HK-2 (cell line): Measurements from ENCODE around the gene NTRK1.

Experiments
- DNase-seq: peaks from one replicate; pipeline ENCODE4 v3.0.0-alpha.2; 2018; ENCODE audit not compliant: unreplicated experiment

NTRK1 gene

DNA sequence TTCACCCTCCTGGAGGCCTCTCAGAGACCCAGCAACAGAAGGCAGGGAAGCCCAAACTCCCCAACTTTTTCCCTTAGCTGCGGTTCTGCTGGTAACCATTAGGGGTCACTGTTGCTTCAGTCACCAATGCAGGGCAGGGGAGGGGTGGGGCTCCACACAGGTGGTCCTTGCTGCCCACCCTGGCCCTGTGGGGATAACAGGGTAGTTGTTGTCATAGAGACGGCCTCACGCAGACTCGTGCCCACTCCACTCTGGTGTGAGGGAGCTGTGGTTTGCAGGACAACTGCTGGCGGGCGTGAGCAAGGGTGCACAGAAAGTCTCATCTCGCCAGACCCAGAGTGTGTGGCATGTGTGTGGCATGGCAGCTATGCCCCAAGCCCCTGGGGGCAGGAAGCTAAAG lies 21.7 kb upstream of the NTRK1 start:
- DNase-seq = no peak

DNA sequence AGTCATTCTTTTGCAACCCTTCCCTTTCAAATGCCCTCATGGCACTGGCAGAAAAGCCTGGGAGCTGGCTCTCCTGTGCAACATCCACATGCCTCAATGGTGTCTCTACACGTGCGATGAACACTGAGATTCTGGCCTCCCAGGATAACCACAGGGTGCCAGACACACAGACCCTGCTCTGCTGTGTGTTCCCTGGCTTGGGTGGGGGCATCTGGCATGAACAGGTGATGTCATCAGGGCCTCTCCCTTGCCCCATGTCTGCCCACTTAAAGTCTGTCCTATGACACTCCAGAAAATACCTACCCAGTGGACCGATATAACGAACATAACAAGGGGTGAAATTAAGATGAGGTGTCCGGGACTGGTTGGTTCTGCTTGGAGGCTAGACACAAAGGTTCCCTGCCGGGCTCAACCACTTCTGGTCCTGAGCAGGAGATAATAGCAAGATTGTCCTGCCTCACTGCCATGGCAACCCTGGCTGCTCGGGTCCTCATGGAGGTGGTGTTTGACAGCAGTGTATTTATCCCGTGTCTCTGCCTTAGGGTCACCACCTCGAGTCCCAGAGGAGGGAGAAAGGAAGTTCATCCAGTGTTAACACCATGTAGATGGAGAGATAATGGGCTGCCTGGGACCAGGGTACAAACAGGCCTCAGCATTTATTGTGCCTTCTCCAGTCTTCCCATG lies 21.1 kb upstream of the NTRK1 start:
- no peak for DNase-seq

DNA sequence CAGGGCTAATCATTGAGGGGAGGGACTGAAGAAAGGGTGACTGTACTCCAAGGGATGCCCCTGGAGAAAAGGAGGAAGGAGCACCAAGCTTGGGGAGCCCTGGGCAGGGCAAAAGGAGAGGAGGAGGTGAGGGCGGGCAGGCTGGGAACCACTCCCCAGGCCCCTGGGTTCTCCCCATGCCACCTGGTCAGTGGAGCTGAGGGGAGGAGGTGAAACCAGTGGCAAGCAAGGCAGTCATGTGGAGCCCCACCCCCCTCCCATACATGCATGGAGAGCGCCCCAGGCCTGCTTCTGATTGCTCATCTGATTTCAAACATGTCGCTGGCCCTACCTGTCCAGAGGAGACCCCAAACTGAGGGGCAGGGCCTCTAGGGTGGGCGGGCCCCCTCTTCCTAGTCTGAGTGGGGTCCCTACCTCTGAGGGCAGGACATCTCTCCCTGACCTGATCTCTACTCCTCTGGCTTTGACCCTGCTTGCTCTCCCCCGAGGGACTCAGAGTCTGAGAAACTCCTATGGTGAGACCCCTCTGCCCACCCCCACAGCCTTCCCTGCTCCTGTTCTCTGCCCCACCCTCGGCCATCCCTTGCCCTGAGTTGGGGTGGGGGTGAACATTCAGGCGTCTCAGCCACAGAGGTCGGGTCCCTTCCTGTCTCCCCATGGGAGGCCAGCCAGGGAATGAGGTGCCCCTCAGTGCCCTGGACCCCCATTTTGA lies 20.3 kb upstream of the NTRK1 start:
- no peak for DNase-seq

DNA sequence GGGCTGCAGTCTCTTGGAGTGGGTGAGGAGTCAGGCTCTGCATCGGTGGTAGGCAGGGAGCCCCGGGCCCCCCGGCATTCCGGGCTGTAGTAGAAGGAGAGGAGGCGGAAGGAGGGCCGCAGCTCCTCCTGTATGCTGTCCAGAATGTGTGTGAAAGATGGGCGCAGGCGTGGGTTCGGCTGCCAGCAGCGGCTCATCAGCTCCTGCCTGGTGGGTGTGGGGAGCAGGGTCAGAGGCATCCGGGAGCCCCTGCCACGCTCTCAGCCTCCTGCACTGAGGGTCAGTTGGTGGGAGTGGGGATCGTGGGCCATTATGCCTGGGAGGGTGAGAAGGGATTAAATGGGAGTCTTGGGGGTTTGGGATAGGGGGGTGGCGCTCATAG lies 19.8 kb upstream of the NTRK1 start:
- DNase-seq = no peak

DNA sequence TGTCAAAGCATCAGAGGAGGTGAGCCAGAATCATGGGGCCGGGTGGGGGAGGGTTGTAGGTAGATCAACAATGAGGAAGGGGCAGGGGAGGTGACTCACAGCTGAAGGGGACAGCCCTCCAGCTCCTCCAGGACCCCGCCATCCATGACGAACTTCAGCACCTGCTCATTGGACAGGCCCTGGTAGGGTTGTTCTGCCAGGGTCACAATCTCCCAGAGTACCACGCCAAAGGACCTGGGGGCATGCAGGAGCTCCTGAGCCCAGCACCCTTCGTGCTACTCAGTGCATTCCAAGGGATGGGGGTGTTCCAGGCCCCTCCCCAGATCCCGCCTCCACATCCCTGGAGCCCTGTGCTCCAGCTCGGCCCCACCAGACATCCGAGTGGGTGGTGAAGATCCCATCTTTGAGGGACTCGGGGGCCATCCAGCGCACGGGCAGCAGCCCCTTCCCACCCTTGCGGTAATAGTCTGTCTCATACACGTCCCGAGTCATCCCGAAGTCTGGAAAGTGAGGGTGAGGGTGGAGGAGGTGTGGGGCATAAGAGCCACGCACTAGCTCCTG lies 19.3 kb upstream of the NTRK1 start:
- DNase-seq = no peak

DNA sequence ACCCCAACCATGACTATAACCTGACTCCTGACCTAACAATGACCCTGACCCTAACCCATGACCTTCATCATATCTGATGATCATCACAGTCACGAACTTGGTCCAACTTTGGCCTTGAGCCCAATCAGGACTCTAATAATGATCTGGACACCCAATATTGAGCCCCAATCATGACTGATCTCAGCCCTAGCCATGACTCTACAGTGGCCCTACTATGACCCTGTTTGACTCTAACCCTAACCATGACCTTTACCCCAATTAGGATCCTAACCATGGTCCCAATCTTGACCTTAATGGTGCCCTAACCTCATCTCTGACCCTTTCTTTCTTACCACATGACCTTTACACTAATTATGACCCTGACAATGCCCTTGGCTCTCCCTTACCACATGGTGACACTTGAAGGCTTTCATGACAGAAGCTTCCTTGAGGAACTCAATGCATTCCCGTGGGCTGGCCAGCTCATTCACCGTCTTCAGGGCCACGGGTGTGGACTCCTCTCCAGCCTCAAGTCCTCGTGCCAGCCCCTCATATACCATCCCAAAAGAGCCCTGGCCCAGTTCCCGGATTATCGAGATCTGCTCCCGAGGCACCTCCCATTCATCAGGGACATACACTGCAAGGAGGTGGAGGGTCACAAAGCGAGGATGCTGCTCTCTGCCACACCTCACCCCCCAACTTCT lies 17.9 kb upstream of the NTRK1 start:
- DNase-seq = no peak

DNA sequence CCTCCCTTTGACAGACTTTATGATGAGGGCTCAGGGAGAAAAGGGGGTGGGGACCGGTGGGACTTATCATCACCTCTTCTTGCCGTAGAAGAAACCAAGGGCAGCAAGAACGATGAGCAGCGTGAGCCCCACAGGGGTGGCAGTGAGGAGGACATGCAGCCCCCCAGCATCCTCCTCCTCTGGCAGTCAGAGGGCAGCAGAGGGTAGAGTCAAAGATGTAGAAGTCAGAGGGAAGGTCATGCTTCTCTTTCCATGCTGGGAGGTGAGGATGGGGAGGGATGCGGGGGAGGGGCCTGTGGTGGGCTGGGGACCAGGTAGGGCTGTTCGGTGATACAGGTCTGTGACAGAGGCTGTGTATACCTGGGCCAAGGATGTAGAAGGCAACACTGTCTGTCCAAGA lies 16.6 kb upstream of the NTRK1 start:
- no peak for DNase-seq

DNA sequence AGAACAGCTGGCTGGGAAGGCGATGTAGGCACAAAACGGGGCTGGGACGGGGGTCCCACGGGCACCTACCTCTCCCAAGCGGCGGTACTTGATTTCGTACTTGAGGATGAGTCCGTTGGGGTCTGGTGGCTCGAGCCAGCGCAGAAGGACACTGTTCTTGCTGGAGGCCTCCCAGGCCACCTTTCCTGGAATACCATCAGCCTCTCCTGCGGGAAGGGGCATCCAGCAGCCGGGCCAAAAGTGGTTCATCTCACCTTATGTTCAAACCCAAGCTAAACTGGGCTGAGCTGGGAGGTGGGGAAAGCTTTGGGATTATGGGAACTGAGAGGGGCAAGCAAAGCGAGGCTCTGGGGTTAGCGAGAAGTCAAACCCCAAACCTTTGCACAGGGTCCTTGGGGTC lies 16.0 kb upstream of the NTRK1 start:
- DNase-seq = no peak

DNA sequence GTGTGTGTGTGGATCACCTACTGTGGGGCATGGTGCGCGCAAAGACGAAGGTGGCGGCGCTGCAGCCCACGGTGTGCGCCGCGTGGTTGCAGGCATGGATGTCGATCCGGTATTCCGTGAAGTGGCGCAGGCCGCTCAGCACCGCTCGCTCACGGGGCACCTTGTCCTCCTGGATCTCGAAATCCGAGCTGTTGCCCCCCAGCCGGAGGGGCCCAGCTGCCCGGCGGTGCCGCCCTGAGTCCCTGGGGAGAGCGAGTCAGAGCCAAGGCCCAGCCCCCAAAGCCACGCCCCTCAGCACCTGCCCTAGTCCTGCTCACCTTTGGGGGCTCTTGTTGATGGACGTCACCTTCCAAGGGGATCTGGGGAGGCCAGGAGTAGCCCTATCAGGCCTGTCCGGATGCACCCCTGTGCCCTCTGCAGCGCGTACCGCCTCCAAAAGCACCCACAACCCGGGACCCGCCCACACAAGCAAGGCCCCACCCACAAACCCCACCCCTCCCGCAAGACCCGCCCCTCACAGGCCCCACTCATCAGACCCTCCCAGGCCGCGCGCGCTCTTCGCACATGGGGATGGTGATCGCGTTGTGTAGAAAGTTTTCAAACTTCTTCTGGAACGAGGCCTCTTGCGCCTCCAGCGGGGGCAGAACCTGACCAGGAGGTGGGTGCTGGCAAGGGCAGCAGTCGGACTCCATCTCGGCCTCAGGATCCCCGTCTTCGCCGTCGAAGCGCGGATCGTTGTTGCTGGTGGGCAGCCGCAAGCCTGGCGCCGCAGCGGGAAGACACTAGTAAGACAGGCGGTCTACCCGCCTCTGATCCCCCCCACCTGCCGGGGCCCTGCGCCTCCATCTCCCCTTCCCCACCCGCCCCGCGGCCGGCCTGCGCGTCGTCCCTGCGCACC lies 15.4 kb upstream of the NTRK1 start:
- no peak for DNase-seq

DNA sequence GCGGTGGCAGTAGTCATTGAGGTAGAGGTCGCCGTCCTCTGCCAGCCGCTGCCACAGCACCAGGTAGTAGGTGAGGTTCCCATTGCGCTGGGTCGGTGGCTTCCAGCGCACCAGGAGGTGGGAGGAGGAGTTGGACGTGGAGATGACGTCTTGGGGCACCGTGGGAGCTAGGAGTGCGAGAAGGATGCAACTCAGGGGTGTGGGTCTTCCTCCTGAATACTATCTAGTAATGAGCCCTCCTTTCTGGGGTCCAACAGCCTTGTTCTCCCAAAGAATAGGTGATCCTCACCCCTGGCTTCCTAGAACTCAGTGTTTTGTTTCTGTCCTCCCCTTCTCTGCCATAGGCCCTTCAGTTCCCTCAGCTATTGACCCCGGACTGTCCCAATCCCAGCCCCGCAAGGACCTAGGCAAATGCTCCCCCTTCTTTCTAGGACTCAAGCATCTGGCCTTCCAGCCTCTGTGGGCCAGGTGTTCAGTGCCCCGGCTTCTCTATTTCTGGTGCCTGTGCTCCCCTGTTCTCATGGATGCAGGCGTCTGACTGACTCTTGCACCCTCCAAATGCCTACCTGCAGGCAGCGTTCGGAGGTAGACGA lies 14.6 kb upstream of the NTRK1 start:
- DNase-seq = no peak

DNA sequence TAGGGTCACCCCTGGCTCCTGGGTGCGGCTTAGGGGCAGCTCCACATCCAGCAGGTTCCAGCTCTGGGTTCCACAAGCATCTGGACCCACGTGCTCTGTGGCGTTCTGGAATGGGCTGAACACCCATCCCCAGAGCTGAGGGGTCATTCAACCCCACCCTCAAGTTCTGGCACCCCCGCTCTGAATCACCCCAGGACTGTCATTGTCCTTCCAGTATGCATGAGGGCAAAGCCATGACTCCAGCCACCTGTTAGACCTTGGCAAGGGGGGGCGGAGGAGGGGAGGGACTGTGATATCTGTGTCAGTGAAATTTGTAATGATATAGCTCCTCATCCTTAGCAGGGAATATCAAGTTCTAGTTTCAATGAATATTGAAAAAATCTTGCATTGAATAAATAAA lies 14.0 kb upstream of the NTRK1 start:
- no peak for DNase-seq

DNA sequence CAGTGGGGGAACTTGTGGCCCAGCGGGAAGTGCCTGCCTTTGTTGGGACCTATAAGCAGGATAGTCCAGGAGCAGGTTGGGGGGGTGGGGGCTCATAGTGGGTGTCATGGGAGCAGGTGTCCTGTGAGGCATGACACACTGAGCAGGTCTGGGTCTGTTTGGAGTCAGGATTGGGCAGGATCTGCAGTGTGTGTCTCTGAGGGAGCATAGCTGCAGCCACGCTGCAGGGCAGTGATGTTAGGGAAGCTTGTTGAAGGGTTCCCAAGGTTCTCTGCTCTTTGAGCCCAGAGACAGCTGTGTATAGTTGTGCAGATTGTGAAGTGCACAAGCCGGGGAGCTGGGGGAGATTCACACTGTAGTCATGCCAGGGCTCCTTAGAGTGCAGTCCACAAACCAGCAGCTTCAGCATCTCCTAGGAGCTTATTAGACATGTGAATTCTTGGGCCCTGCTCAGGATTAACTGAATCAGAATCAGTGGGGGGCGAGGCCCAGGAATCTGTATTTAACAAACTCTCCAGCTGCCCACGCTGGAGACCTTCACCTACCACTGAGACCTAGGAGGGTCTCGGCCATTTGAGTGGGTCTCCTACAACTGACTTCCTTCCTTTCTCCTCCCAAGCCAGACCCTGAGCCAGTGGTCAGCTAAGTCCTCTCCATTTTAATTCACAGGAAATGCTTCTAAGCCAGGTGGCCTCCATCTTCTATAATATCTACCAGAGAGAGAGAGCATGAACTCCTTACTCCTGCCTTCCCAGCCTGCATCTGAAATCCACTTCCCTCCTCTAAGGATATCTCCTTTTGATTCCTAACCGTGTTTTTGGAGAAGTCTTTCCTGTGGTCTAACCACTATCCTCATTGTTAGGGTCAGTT lies 12.8 kb upstream of the NTRK1 start:
- DNase-seq = no peak

DNA sequence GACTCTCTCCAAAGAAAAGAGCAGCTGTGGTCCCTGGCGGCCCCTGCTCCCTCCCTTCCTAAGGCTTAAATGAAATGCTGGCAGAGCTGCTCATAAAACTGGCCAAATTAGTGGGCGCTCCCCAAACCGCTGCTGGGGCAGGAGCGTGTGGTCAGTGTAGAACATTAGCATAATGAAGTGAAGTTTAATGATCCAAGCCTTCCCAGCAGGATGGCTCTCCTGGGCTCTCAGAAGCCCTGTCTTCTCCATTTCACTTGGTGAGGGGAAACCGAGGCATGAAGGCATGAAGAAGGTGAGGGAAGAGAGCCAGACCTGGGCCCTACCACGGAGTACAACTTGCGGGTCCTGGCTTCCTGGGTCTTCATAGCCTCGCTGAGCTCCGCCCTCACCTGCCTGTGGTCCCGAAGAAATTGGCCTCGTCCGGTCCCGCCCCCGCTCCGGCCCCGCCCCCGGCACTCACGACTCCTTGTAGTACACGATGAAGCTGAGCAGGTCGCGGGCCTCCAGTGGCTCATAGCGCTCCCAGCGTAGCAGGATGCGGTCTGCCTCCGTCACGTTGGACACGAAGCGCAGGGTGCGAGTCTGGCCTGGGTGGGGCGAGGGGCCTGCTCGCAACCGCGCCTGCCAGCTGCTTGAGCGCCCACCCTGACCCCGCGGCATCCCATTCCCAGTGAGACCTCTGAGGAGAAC lies 12.1 kb upstream of the NTRK1 start:
- DNase-seq = no peak

DNA sequence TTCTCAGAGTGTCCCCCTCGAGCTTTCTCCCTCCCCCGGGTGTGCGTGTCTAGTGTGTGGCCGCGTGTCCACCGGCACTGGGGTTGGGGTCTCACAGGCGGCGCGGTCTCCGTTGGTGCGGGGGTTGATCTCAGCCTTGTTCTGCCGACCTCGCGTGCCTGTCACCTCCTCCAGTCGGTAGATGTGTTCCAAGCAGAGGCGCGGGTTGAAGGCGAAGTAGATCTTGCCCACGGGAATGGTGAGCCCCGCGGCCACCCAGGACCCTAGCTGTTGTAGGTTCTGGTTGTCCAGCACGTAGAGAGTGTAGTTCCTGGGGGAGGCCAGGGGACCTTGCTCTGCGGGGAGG lies 11.5 kb upstream of the NTRK1 start:
- DNase-seq = no peak

DNA sequence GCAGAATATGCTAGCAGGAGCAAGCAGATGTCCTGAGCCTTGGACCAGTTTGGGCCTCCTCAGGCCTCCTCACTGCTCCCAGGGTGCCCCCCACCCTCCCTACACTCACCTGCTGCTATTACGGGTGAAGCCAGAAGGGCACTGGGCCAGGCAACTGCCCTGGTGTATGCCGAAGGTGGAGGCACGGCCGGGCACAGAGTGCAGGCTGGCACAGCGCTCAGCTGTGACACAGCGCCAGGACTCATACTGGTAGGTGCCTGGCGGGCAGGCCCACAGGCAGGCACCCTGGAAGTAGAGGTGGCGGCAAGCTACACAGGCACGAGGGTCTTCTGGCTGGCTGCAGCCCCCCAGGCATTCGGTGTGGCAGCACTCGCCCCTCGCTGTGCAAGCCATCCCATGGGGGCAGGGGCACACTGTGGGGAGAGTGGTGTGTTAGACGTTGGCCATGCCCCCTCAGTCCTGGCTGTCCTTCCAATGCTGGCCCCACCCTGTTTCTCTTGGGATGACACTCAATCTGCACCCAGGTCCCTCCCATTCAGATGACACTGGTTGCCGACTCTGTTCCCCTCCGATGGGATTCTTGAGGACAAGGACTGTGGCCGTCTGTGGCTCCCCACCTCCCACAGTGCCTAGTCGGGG lies 8.8 kb upstream of the NTRK1 start:
- DNase-seq = no peak

DNA sequence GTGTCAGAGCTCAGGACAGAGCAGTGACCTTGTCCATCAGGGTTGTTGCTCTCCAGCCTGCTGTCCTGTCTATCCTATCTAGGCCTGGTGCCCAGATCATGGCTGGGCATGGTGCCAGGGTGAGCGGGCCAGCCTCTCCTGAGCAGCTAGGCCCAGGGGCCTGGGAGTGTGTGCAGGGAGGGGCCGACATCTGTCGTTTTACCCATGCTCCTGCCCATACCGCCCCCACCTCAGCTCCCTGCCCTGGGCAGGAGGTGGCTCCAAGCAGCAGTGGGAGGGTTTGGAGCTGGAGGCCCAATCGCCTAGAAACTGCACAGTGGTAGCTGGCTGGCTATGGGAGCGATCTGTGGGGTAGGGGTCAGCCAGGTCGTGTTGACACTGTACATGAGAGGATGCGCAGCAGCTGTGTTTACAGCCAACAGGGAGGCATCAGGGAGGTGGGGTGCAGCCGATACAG lies 8.2 kb upstream of the NTRK1 start:
- DNase-seq = no peak

DNA sequence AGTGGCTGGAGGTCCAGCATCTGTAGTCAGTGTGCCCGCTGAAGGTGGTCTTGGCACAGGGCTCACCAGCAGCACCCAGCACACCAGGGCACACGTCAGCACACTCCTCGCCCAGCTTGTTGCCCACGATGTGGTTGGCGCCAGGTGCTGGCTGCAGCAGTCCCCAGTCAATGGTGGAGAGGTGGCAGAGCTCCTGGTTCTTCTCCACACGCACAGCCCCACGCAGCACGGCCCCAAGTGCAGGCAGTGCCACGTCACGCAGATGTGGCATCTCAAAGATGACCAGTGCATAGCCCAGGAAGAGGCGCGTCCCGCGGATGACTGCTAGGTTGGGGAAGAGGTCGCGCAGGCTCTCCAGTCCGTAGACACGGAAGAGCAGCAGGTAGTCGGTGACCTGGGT lies 6.9 kb upstream of the NTRK1 start:
- DNase-seq = no peak

DNA sequence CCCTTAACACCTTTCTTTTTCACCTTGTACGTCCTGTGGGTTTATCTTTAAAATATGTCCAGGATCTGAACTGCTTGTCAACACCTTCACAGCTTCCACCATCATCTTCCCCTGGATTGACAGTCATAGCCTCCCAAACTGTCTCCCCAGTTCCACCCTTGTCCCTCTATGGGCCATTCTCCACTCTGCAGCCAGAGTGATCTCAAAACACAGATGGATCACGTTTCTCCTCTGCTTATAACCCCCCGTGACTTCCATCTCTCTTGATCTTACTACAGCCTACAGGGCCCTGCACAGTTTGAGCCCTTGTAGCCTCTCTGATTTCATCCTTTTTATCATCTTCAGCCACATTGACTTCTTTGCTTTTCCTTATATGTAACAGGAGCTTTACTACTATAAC lies 6.0 kb upstream of the NTRK1 start:
- no peak for DNase-seq

DNA sequence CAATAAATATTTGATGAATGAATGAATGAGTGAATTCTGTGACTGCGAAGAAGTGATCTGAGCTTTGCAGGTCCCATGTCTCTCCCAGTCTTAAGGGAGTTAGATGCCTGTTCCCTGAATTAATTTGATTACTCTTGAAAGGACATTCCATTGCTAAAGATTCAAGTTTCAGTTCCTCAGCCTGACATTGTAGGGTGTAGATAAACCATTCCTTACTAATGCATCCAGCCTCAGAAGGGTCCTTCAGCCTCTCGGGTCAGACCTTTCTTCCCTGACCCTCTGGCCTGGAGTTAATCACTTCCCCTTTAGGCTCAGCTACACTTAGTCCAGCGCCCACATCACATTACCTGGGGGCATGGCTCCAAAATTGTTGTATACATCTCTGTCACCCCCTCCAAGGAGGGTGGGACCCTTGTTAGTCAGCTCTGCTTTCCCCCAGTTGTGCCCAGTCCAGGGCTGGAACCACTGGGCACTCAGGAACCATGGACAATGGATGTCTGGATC lies 4.3 kb upstream of the NTRK1 start:
- DNase-seq = no peak
